Activated naive CD8-positive, alpha-beta T cell treated with anti-CD3 and anti-CD28 coated beads, Interleukin-2, amount 10 ng/mL, durations not matched to agents 7 days and 5 days (primary cell): Measurements from ENCODE around the gene FOXD3. TPM values are rescaled to one million over a fixed set of nuclear protein-coding genes. Genes with fewer than 3 reads are reported as not detected.
"Not testable (repeated sequence)": the region's sequence is repeated elsewhere in the genome, so short reads cannot be mapped to it uniquely, and the experiment has no call there.

Source experiments
- ATAC-seq: fragments of 150-1000 bp; cut with Tn5 transposase; one replicate; pipeline ENCODE4 v1.10.0; 2021; ENCODE audit warnings: low read depth, moderate library complexity
- POLR2A ChIA-PET: fragments of 350-600 bp; sonication (Branson Sonifier 250); formaldehyde crosslinking; loops from one replicate; lab custom pipeline; 2021; ENCODE audit warnings: antibody characterized with exemption; lab: Charles Lee
- DNase-seq: peaks from one replicate; pipeline ENCODE4 v3.0.0; 2021
- H3K27ac Mint-ChIP-seq: one replicate; pipeline ENCODE4 v1.8.0; 2022; ENCODE audit warnings: mild to moderate bottlenecking, mixed read lengths
- H3K27me3 Mint-ChIP-seq: one replicate; pipeline ENCODE4 v1.8.0; 2022; ENCODE audit warnings: mild to moderate bottlenecking, moderate library complexity, mixed read lengths
- H3K36me3 Mint-ChIP-seq: one replicate; pipeline ENCODE4 v1.8.0; 2021; ENCODE audit warnings: mild to moderate bottlenecking, mixed read lengths
- H3K4me1 Mint-ChIP-seq: one replicate; pipeline ENCODE4 v1.8.0; 2021; ENCODE audit warnings: mixed read lengths
- H3K4me3 Mint-ChIP-seq: one replicate; pipeline ENCODE4 v1.8.0; 2022; ENCODE audit warnings: mild to moderate bottlenecking, moderate library complexity, mixed read lengths
- H3K9me3 Mint-ChIP-seq: one replicate; pipeline ENCODE4 v1.8.0; 2021; ENCODE audit warnings: mixed read lengths
- microRNA-seq: library from miRNA; unstranded; fragments of <30 nt; microRNA quantifications from one replicate; pipeline ENCODE4 v1.2.0, GENCODE V29; 2022
- total RNA-seq, 2 experiments: library from RNA; stranded (reverse); gene quantifications; one replicate each; pipeline ENCODE4 v1.2.3, GENCODE V29; 2021

Gene FOXD3
- total RNA-seq, 2 experiments from 2014 or later, result not detected

- H3K4me3 Mint-ChIP-seq, H3K9me3 Mint-ChIP-seq, ATAC-seq, H3K27ac Mint-ChIP-seq, H3K4me1 Mint-ChIP-seq, DNase-seq, H3K36me3 Mint-ChIP-seq: not testable (repeated sequence)
- peaks cover 42% of the 10 kb centered on the region for H3K27me3 Mint-ChIP-seq
- POLR2A ChIA-PET, result interaction anchor here (0.6 kb wide), 1 partner anchor 386 kb away, joined by 3 read pairs; no protein-coding TSS in a partner anchor
These were observed 33.9 kb downstream of the FOXD3 start for GRCh38 chr1:63356234-63356633.

- Mint-ChIP-seq H3K27ac (no peak overlapping the region), H3K4me3 (no peak overlapping the region), H3K4me1 (no peaks in the 10 kb centered on the region), H3K9me3 (no peaks in the 10 kb centered on the region), H3K36me3 (no peaks in the 10 kb centered on the region), H3K27me3 (peaks cover 29% of the 10 kb centered on the region)
- POLR2A ChIA-PET, result no interaction called here
- DNase-seq (no peak), ATAC-seq (no peak)
These were observed 37.2 kb downstream of the FOXD3 start for GRCh38 chr1:63359561-63359960.

GRCh38 chr1:63362073-63362472, 39.7 kb downstream of the FOXD3 start:
- H3K27me3 Mint-ChIP-seq, result peaks cover 19% of the 10 kb centered on the region
- ATAC-seq (no peak), DNase-seq (no peak)
- H3K9me3 Mint-ChIP-seq, result no peaks in the 10 kb centered on the region
- no peak overlapping the region for H3K4me3 Mint-ChIP-seq
- no peak overlapping the region for H3K27ac Mint-ChIP-seq
- H3K36me3 Mint-ChIP-seq, result no peaks in the 10 kb centered on the region
- POLR2A ChIA-PET, result no interaction called here
- peaks cover 6% of the 10 kb centered on the region for H3K4me1 Mint-ChIP-seq

- Mint-ChIP-seq H3K4me3 (no peak overlapping the region), H3K4me1 (peaks cover 6% of the 10 kb centered on the region), H3K36me3 (no peaks in the 10 kb centered on the region), H3K9me3 (no peaks in the 10 kb centered on the region), H3K27me3 (peaks cover 17% of the 10 kb centered on the region), H3K27ac (no peak overlapping the region)
- DNase-seq (no peak), ATAC-seq (no peak)
- POLR2A ChIA-PET, result no interaction called here
These were observed 40.2 kb downstream of the FOXD3 start for GRCh38 chr1:63362578-63362977.

GRCh38 chr1:63363014-63363413, 40.6 kb downstream of the FOXD3 start:
- DNase-seq (no peak), ATAC-seq (no peak)
- POLR2A ChIA-PET, result no interaction called here
- H3K4me1 Mint-ChIP-seq, result peaks cover 6% of the 10 kb centered on the region
- no peak overlapping the region for H3K4me3 Mint-ChIP-seq
- H3K27ac Mint-ChIP-seq, result no peak overlapping the region
- H3K36me3 Mint-ChIP-seq, result no peaks in the 10 kb centered on the region
- H3K9me3 Mint-ChIP-seq, result no peaks in the 10 kb centered on the region
- peaks cover 17% of the 10 kb centered on the region for H3K27me3 Mint-ChIP-seq

- Mint-ChIP-seq H3K36me3 (peaks cover 10% of the 10 kb centered on the region), H3K4me3 (peak overlapping the region; percentile 75), H3K27me3 (peaks cover 5% of the 10 kb centered on the region), H3K27ac (peak overlapping the region; percentile 71), H3K9me3 (no peaks in the 10 kb centered on the region), H3K4me1 (peaks cover 18% of the 10 kb centered on the region)
- no peak for DNase-seq
- no peak for ATAC-seq
- POLR2A ChIA-PET, result no interaction called here
These were observed 44.5 kb downstream of the FOXD3 start for GRCh38 chr1:63366908-63367214.

- Mint-ChIP-seq H3K36me3 (peaks cover 12% of the 10 kb centered on the region), H3K27ac (peak within 1 kb of the TSS; percentile 85), H3K4me3 (peak within 1 kb of the TSS; percentile 92), H3K9me3 (no peaks in the 10 kb centered on the region), H3K27me3 (peaks cover 3% of the 10 kb centered on the region), H3K4me1 (peaks cover 20% of the 10 kb centered on the region)
- peak; percentile 98 for DNase-seq
- peak; percentile 91 for ATAC-seq
- POLR2A ChIA-PET, result interaction anchor here (0.8 to 1.1 kb wide), 3 partner anchors 40 to 226 kb away, joined by 3 to 4 read pairs (median 3); partner anchors contain the start of gene PGM1
These were observed 45.1 kb downstream of the FOXD3 start, which contains the start of gene ALG6 for GRCh38 chr1:63367215-63368103. TSS of gene ALG6 (plus strand) at chr1:63367627. CDS start at chr1:63370978, 3,351 bp downstream.

GRCh38 chr1:63368131-63368530, 45.8 kb downstream of the FOXD3 start:
- no peaks in the 10 kb centered on the region for H3K9me3 Mint-ChIP-seq
- H3K36me3 Mint-ChIP-seq, result peaks cover 12% of the 10 kb centered on the region
- H3K4me3 Mint-ChIP-seq, result peak overlapping the region; percentile 92
- H3K4me1 Mint-ChIP-seq, result peaks cover 20% of the 10 kb centered on the region
- DNase-seq, result no peak
- H3K27me3 Mint-ChIP-seq, result peaks cover 3% of the 10 kb centered on the region
- peak overlapping the region; percentile 85 for H3K27ac Mint-ChIP-seq
- POLR2A ChIA-PET, result interaction anchor here (0.7 to 1.1 kb wide), 4 partner anchors 40 to 225 kb away, joined by 3 to 4 read pairs (median 4); partner anchors contain the start of gene PGM1
- no peak for ATAC-seq

Small RNAs within 50 kb of the gene (microRNA-seq; reads per million reads assigned to microRNA genes)
- gene MIR6068, result not detected

Other genes starting within 250 kb of the FOXD3 start
- 10 to 100 TPM; 23.0 to 25.7 TPM for gene ALG6, start 45.1 kb downstream of the FOXD3 start, total RNA-seq
- gene ITGB3BP, start 200.7 kb downstream of the FOXD3 start, total RNA-seq, result 10 to 100 TPM; 47.0 to 49.4 TPM
- gene EFCAB7, start 201.0 kb downstream of the FOXD3 start, total RNA-seq, result 10 to 100 TPM in 1 of 2 experiments, 1 to 10 TPM in 1; 7.4 to 11.8 TPM